OCI-LY7 (cell line): ENCODE measurements around the gene SPDYA. TPM values are rescaled to one million over a fixed set of nuclear protein-coding genes. Genes with fewer than 3 reads are reported as not detected.

Experiments
- BruUV-seq: library from RNA; stranded (reverse); fragments of 400-500 nt; replicated peaks from 2 replicates; lab custom pipeline; 2021; lab: Mats Ljungman, UMichigan
- CTCF ChIA-PET: fragments of 300-600 bp; sonication (Branson Sonifier 250); formaldehyde crosslinking; loops from one replicate; lab custom pipeline; 2022; ENCODE audit warnings: antibody characterized with exemption; ENCODE audit not compliant: unreplicated experiment; lab: Charles Lee
- POLR2A ChIA-PET: fragments of 300-600 bp; sonication (Branson Sonifier 250); formaldehyde crosslinking; loops from one replicate; lab custom pipeline; 2022; ENCODE audit warnings: antibody characterized with exemption; lab: Charles Lee
- DNase-seq: peaks from one replicate; pipeline ENCODE4 v3.0.0-alpha.2; 2015; ENCODE audit warnings: low spot score
- H2AFZ ChIP-seq: fragments of 200-600 bp; sonication (generic), shearing (Covaris generic); 2 replicates; pipeline ENCODE4 v1.6.1; 2014; ENCODE audit warnings: mild to moderate bottlenecking, antibody characterized with exemption, low read length, moderate library complexity
- H3K27ac ChIP-seq: fragments of 200-600 bp; sonication (generic); 2 replicates; pipeline ENCODE4 v1.5.1; 2014; ENCODE audit warnings: mixed run types, low read depth, mild to moderate bottlenecking, moderate library complexity, low read length, inconsistent platforms; ENCODE audit not compliant: poor library complexity, severe bottlenecking
- H3K36me3 ChIP-seq: fragments of 200-600 bp; sonication (generic); 2 replicates; pipeline ENCODE4 v1.6.1; 2014; ENCODE audit warnings: mild to moderate bottlenecking, antibody characterized with exemption, low read length, moderate library complexity, mixed read lengths; ENCODE audit not compliant: insufficient read depth
- H3K4me1 ChIP-seq: fragments of 200-600 bp; sonication (generic); 2 replicates; pipeline ENCODE4 v1.5.1; 2014; ENCODE audit warnings: mild to moderate bottlenecking, low read length; ENCODE audit not compliant: insufficient read depth, poor library complexity, severe bottlenecking
- H3K4me2 ChIP-seq: fragments of 200-600 bp; sonication (generic); 2 replicates; pipeline ENCODE4 v1.6.1; 2014; ENCODE audit warnings: mild to moderate bottlenecking, low read length
- H3K4me3 ChIP-seq: fragments of 200-600 bp; sonication (generic); 2 replicates; pipeline ENCODE4 v1.5.1; 2014; ENCODE audit warnings: mild to moderate bottlenecking, low read depth, low read length; ENCODE audit not compliant: poor library complexity, severe bottlenecking
- H3K79me2 ChIP-seq: fragments of 200-600 bp; sonication (generic); 2 replicates; pipeline ENCODE4 v1.6.1; 2016; ENCODE audit warnings: low read depth, mild to moderate bottlenecking, low read length, moderate library complexity, mixed read lengths; ENCODE audit not compliant: insufficient read depth
- H3K9me2 ChIP-seq: fragments of 200-600 bp; sonication (generic); 2 replicates; pipeline ENCODE4 v1.6.1; 2016; ENCODE audit warnings: mild to moderate bottlenecking, low read length, mixed read lengths; ENCODE audit not compliant: insufficient read depth
- H3K9me3 ChIP-seq: fragments of 200-600 bp; sonication (generic); 2 replicates; pipeline ENCODE4 v1.6.1; 2014; ENCODE audit warnings: mild to moderate bottlenecking, mixed run types, low read length, mixed read lengths
- H4K20me1 ChIP-seq: fragments of 200-600 bp; sonication (generic); 2 replicates; pipeline ENCODE4 v1.6.1; 2014; ENCODE audit warnings: mild to moderate bottlenecking, antibody characterized with exemption, low read length, moderate library complexity, mixed read lengths; ENCODE audit not compliant: insufficient read depth
- EZH2phosphoT487 ChIP-seq: fragments of 200-600 bp; sonication (generic); IDR thresholded peaks from 2 replicates; pipeline ENCODE4 v1.6.1; 2018; ENCODE audit warnings: low read depth, borderline replicate concordance, mild to moderate bottlenecking, mixed run types, antibody characterized with exemption, low read length, moderate library complexity, mixed read lengths
- intact Hi-C: fragments of 100-400 bp; cut with micrococcal nuclease; formaldehyde crosslinking; loops from one replicate; pipeline ENCODE4 v1.10.0; 2022; ENCODE audit not compliant: unreplicated experiment
- total RNA-seq, 2 experiments: library from RNA; depleted of rRNA in 1 of 2; stranded (reverse); fragments of >200 nt in 1 of 2; shearing (Covaris generic) in 1 of 2; gene quantifications; 2 replicates each; pipeline ENCODE4 v1.2.3, GENCODE V29; 2014 to 2022
- TF ChIP-seq, protein P1 (sequence below): fragments of 200-600 bp; sonication (generic); conservative IDR thresholded peaks from 2 replicates; pipeline ENCODE4 v1.5.1; 2014; ENCODE audit warnings: mild to moderate bottlenecking, antibody characterized with exemption, low read length, moderate library complexity, mixed read lengths

The SPDYA gene
- total RNA-seq, 2 experiments from 2014 or later: 1.1 to 1.7 TPM

DNA sequence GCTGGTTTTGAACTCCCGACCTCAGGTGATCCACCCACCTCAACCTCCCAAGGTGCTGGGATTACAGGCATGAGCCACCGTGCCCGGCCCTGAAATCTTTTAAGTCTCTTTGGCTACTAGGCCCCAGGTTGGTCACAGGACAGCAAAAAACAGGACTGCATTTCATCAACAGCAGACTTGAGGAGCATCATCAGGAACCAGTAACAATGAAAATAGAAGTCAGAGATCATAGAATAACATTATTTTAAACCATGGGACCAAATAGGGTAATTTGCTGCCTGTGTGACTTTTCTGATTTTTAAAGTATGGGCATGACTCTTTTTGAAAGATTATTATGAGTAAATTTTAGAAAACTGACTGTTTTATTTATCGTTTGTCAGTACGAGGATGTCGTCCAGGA is 34.2 kb upstream of the SPDYA start:
- Histone ChIP-seq H3K27ac (no peak overlapping the region), H3K9me2 (no peaks in the 10 kb centered on the region), H3K36me3 (peaks cover 51% of the 10 kb centered on the region), H3K9me3 (no peaks in the 10 kb centered on the region), H3K4me2 (no peak overlapping the region), H2AFZ (no peak overlapping the region), H3K4me3 (no peak overlapping the region), H3K79me2 (peaks cover 73% of the 10 kb centered on the region), H3K4me1 (peaks cover 2% of the 10 kb centered on the region), H4K20me1 (peaks cover 25% of the 10 kb centered on the region)
- ChIA-PET CTCF (no interaction called here), POLR2A (interaction anchor here (1.2 kb wide), 1 partner anchor 7 kb away, joined by 3 read pairs; no protein-coding TSS in a partner anchor)
- TF ChIP-seq, protein P1, sequence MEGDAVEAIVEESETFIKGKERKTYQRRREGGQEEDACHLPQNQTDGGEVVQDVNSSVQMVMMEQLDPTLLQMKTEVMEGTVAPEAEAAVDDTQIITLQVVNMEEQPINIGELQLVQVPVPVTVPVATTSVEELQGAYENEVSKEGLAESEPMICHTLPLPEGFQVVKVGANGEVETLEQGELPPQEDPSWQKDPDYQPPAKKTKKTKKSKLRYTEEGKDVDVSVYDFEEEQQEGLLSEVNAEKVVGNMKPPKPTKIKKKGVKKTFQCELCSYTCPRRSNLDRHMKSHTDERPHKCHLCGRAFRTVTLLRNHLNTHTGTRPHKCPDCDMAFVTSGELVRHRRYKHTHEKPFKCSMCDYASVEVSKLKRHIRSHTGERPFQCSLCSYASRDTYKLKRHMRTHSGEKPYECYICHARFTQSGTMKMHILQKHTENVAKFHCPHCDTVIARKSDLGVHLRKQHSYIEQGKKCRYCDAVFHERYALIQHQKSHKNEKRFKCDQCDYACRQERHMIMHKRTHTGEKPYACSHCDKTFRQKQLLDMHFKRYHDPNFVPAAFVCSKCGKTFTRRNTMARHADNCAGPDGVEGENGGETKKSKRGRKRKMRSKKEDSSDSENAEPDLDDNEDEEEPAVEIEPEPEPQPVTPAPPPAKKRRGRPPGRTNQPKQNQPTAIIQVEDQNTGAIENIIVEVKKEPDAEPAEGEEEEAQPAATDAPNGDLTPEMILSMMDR: no peak
- no peak for TF ChIP-seq EZH2phosphoT487
- no peak for DNase-seq
- BruUV-seq: no TSS peak
- intact Hi-C loops: no loop called here

DNA sequence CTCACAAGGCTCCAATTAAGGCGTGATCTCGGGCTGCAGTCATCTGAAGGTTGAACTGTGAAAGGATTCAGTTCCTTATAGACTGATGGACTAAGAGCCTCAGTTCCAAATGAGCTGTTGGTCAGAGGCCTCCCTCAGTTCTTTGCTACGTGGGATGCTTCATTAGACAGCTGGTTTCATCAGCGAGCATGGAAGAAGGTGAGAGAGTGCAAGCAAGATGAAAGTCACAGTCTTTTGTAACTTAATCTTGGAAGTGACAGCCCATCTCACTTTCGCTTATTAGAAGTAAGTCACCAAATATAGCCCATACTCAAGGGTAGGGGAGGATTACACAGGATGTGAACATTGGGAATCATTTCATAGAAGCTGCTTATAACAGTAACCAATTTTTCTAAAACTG is 32.2 kb upstream of the SPDYA start:
- Histone ChIP-seq H3K4me3 (no peak overlapping the region), H3K79me2 (peaks cover 60% of the 10 kb centered on the region), H3K36me3 (peaks cover 70% of the 10 kb centered on the region), H4K20me1 (peaks cover 8% of the 10 kb centered on the region), H3K9me2 (no peaks in the 10 kb centered on the region), H3K27ac (no peak overlapping the region), H3K4me2 (no peak overlapping the region), H3K9me3 (no peaks in the 10 kb centered on the region), H2AFZ (no peak overlapping the region), H3K4me1 (no peaks in the 10 kb centered on the region)
- POLR2A ChIA-PET: interaction anchor here (0.6 kb wide), 2 partner anchors 428 to 1424 kb away, joined by 3 to 5 read pairs; no protein-coding TSS in a partner anchor
- no TSS peak for BruUV-seq
- CTCF ChIA-PET: no interaction called here
- intact Hi-C loops: no loop called here
- no peak for TF ChIP-seq EZH2phosphoT487
- TF ChIP-seq, protein P1: no peak
- no peak for DNase-seq

DNA sequence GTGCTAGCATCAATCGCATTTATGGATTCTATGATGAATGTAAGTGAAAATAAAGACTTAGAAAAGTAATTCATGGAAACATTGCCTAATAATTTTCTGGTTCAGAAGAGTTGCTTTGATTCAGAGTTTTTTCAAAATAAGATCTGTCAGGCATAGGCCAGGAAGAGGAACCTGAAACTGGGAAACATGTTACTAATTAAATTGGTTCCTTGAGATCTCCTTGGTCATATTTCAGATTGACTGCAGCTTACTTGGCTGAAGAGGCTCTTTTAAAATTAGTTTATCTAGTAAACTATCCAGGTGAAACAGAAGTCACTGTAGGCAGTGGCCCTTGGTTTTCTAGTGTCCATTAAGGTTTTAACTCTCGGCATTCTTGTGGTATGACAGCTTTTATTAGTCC is 31.6 kb upstream of the SPDYA start:
- H2AFZ ChIP-seq: no peak overlapping the region
- BruUV-seq: no TSS peak
- CTCF ChIA-PET: no interaction called here
- H4K20me1 ChIP-seq: peaks cover 2% of the 10 kb centered on the region
- TF ChIP-seq, protein P1: no peak
- TF ChIP-seq EZH2phosphoT487: no peak
- no peaks in the 10 kb centered on the region for H3K9me2 ChIP-seq
- no peaks in the 10 kb centered on the region for H3K9me3 ChIP-seq
- no peaks in the 10 kb centered on the region for H3K4me1 ChIP-seq
- DNase-seq: no peak
- peaks cover 76% of the 10 kb centered on the region for H3K36me3 ChIP-seq
- intact Hi-C loops: no loop called here
- H3K4me3 ChIP-seq: no peak overlapping the region
- no peak overlapping the region for H3K4me2 ChIP-seq
- no peak overlapping the region for H3K27ac ChIP-seq
- POLR2A ChIA-PET: interaction anchor here (0.6 kb wide), 1 partner anchor 1425 kb away, joined by 3 read pairs; no protein-coding TSS in a partner anchor
- peaks cover 54% of the 10 kb centered on the region for H3K79me2 ChIP-seq
